Loucy (cell line): ENCODE measurements around the gene CTDSP1.

Experiments
- H2AFZ ChIP-seq: fragments of 200-600 bp; sonication (generic); 2 replicates; pipeline ENCODE4 v1.6.0; 2016; ENCODE audit warnings: antibody characterized with exemption, mild to moderate bottlenecking, low read length, moderate library complexity
- H3F3A ChIP-seq: fragments of 200-600 bp; 2 replicates; pipeline ENCODE4 v1.6.0; 2016; ENCODE audit warnings: antibody characterized with exemption, low read depth, mild to moderate bottlenecking
- H3K27me3 ChIP-seq: fragments of 200-600 bp; sonication (generic); 2 replicates; pipeline ENCODE4 v1.6.1; 2014; ENCODE audit warnings: low read length, mild to moderate bottlenecking; ENCODE audit not compliant: insufficient read depth, poor library complexity, severe bottlenecking
- H3K36me3 ChIP-seq: fragments of 200-600 bp; sonication (generic); 2 replicates; pipeline ENCODE4 v1.6.1; 2016; ENCODE audit warnings: low read length; ENCODE audit not compliant: insufficient read depth
- H3K4me1 ChIP-seq: fragments of 200-600 bp; sonication (generic); 2 replicates; pipeline ENCODE4 v1.5.1; 2014; ENCODE audit warnings: low read length, mild to moderate bottlenecking; ENCODE audit not compliant: insufficient read depth, poor library complexity, severe bottlenecking
- H3K4me2 ChIP-seq: fragments of 200-600 bp; sonication (generic); 2 replicates; pipeline ENCODE4 v1.6.0; 2014; ENCODE audit warnings: antibody characterized with exemption, low read length, low read depth, mild to moderate bottlenecking; ENCODE audit not compliant: poor library complexity, severe bottlenecking
- H3K4me3 ChIP-seq: fragments of 200-600 bp; sonication (generic); 2 replicates; pipeline ENCODE4 v1.5.1; 2014; ENCODE audit warnings: low read length, mild to moderate bottlenecking, mixed read lengths; ENCODE audit not compliant: poor library complexity, severe bottlenecking
- H3K79me2 ChIP-seq: fragments of 200-600 bp; sonication (generic); 2 replicates; pipeline ENCODE4 v1.6.1; 2014; ENCODE audit warnings: low read length; ENCODE audit not compliant: insufficient read depth
- H3K9ac ChIP-seq: fragments of 200-600 bp; sonication (generic); 2 replicates; pipeline ENCODE4 v1.6.0; 2014; ENCODE audit warnings: mild to moderate bottlenecking, low read depth, low read length, moderate library complexity; ENCODE audit not compliant: poor library complexity, severe bottlenecking
- H3K9me2 ChIP-seq: fragments of 200-600 bp; sonication (generic); replicated peaks from 2 replicates; pipeline ENCODE4 v1.6.1; 2016; ENCODE audit warnings: low read depth, low read length, mixed read lengths
- H3K9me3 ChIP-seq: fragments of 200-600 bp; sonication (generic); 2 replicates; pipeline ENCODE4 v1.6.1; 2014; ENCODE audit warnings: mild to moderate bottlenecking, antibody characterized with exemption, low read length, low read depth; ENCODE audit not compliant: insufficient read depth
- H4K20me1 ChIP-seq: fragments of 200-600 bp; sonication (generic); 2 replicates; pipeline ENCODE4 v1.6.0; 2014; ENCODE audit warnings: antibody characterized with exemption, low read length, mild to moderate bottlenecking; ENCODE audit not compliant: insufficient read depth, poor library complexity, severe bottlenecking
- EZH2phosphoT487 ChIP-seq: fragments of 200-600 bp; IDR thresholded peaks from 2 replicates; pipeline ENCODE4 v1.6.1; 2018; ENCODE audit warnings: antibody characterized with exemption, mild to moderate bottlenecking, moderate library complexity, borderline replicate concordance
- TF ChIP-seq, protein P1 (sequence below): fragments of 200-600 bp; sonication (generic); conservative IDR thresholded peaks from 2 replicates; pipeline ENCODE4 v1.5.1; 2014; ENCODE audit warnings: mild to moderate bottlenecking, antibody characterized with exemption, low read length

CTDSP1 gene

DNA sequence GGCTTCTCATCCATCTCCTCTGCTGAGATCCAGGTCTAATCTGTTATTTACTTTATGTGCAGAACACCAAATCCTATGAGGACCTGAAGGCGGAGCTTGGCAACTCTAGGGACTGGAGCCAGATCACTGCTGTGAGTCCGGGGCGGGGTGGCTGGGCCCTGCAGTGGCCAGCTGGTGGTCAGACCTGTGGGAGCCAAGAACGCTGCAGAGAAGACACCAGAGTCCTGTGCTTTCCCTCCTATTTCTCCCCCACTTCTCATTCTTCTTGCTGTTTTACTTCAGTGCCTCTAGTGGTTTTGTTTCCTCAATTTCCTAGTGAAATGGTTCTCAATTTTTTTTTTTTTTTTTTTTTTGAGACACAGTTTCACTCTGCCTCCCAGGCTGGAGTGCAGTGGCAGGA lies 38.9 kb downstream of the CTDSP1 start:
- H3K4me1 ChIP-seq = no peaks in the 10 kb centered on the region
- H3K79me2 ChIP-seq = no peaks in the 10 kb centered on the region
- H3K4me2 ChIP-seq = no peak overlapping the region
- no peak overlapping the region for H3K4me3 ChIP-seq
- no peaks in the 10 kb centered on the region for H3F3A ChIP-seq
- TF ChIP-seq EZH2phosphoT487 = no peak
- TF ChIP-seq, protein P1, sequence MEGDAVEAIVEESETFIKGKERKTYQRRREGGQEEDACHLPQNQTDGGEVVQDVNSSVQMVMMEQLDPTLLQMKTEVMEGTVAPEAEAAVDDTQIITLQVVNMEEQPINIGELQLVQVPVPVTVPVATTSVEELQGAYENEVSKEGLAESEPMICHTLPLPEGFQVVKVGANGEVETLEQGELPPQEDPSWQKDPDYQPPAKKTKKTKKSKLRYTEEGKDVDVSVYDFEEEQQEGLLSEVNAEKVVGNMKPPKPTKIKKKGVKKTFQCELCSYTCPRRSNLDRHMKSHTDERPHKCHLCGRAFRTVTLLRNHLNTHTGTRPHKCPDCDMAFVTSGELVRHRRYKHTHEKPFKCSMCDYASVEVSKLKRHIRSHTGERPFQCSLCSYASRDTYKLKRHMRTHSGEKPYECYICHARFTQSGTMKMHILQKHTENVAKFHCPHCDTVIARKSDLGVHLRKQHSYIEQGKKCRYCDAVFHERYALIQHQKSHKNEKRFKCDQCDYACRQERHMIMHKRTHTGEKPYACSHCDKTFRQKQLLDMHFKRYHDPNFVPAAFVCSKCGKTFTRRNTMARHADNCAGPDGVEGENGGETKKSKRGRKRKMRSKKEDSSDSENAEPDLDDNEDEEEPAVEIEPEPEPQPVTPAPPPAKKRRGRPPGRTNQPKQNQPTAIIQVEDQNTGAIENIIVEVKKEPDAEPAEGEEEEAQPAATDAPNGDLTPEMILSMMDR = no peak
- H3K9ac ChIP-seq = no peak overlapping the region
- H2AFZ ChIP-seq = no peak overlapping the region
- H3K36me3 ChIP-seq = no peaks in the 10 kb centered on the region
- no peaks in the 10 kb centered on the region for H3K9me3 ChIP-seq
- H3K27me3 ChIP-seq = no peaks in the 10 kb centered on the region
- no peaks in the 10 kb centered on the region for H3K9me2 ChIP-seq
- no peaks in the 10 kb centered on the region for H4K20me1 ChIP-seq

DNA sequence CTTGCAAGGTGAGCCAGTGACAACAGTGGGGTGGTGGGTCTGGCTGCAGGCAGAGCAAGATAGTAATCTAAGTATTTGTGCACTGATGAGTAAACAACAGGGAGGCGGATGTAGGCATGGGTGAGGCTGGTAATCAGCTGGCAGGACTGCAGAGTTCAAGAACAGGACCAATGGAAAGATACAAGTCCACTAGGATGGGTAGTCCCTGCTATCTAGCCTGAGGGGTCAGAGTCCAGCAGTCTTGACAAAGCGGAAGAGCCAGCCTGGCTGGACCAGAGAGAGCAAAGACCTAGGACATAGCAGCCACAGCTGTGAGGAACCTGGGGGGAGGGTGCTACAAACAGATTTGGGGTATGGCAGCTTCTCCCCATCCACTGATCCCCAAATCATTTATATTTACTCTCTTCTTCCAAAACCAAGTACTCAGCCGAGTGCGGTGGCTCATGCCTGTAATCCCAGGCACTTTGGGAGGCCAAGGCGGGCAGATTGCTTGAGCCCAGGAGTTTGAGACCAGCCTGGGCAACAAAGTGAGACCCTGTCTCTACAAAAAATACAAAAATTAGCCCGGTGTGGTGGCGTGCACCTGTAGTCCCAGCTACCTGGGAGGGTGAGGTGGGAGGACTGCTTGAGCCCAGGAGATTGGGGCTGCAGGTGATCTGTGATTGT lies 45.2 kb downstream of the CTDSP1 start:
- H3K9me3 ChIP-seq = no peaks in the 10 kb centered on the region
- H3K4me2 ChIP-seq = no peak overlapping the region
- no peaks in the 10 kb centered on the region for H3K4me1 ChIP-seq
- H3K9me2 ChIP-seq = no peaks in the 10 kb centered on the region
- H3K4me3 ChIP-seq = no peak overlapping the region
- no peaks in the 10 kb centered on the region for H4K20me1 ChIP-seq
- no peaks in the 10 kb centered on the region for H3F3A ChIP-seq
- no peaks in the 10 kb centered on the region for H3K27me3 ChIP-seq
- H3K79me2 ChIP-seq = no peaks in the 10 kb centered on the region
- no peak overlapping the region for H3K9ac ChIP-seq
- no peak overlapping the region for H2AFZ ChIP-seq
- TF ChIP-seq EZH2phosphoT487 = no peak
- TF ChIP-seq, protein P1 = no peak
- peaks cover 10% of the 10 kb centered on the region; the same call in 1 of the 2 replicates for H3K36me3 ChIP-seq

- H3K9ac ChIP-seq = no peak overlapping the region
- H3K4me2 ChIP-seq = no peak overlapping the region
- no peaks in the 10 kb centered on the region for H3F3A ChIP-seq
- no peaks in the 10 kb centered on the region for H3K79me2 ChIP-seq
- peaks cover 11% of the 10 kb centered on the region; the same call in 1 of the 2 replicates for H3K36me3 ChIP-seq
- H4K20me1 ChIP-seq = no peaks in the 10 kb centered on the region
- no peak overlapping the region for H2AFZ ChIP-seq
- no peak for TF ChIP-seq EZH2phosphoT487
- TF ChIP-seq, protein P1 = no peak
- H3K27me3 ChIP-seq = no peaks in the 10 kb centered on the region
- no peaks in the 10 kb centered on the region for H3K4me1 ChIP-seq
- H3K4me3 ChIP-seq = no peak overlapping the region
- no peaks in the 10 kb centered on the region for H3K9me3 ChIP-seq
- no peaks in the 10 kb centered on the region for H3K9me2 ChIP-seq
Observed at GRCh38 chr2:218445602-218446001, 45.9 kb downstream of the CTDSP1 start.
